Parietal lobe (tissue), 1 donor: ENCODE data around the gene HSD3B1. TPM values are rescaled to one million over a fixed set of nuclear protein-coding genes. Genes with fewer than 3 reads are reported as not detected.

Source experiments
- total RNA-seq: library from RNA; depleted of rRNA; stranded (reverse); fragments of >200 nt; gene quantifications from one replicate; pipeline ENCODE4 v1.2.3, GENCODE V29; 2014

Gene HSD3B1
- total RNA-seq, result not detected

GRCh38 chr1:119506941-119507340 is at the start of gene HSD3B1:
TSS of gene HSD3B1 (plus strand) at chr1:119507210. CDS start at chr1:119507477, 267 bp downstream.

Other genes with a start within 250 kb of the HSD3B1 start
- gene HAO2, start 138.4 kb upstream of the HSD3B1 start, total RNA-seq, result not detected
- gene HSD3B2, start 92.1 kb upstream of the HSD3B1 start, total RNA-seq, result not detected
- 34.7 TPM for gene ZNF697, start 141.1 kb downstream of the HSD3B1 start, total RNA-seq
- gene PHGDH, start 204.7 kb downstream of the HSD3B1 start, total RNA-seq, result 20.3 TPM